ENCODE results near the gene FAM83E. TPM values are rescaled to one million over a fixed set of nuclear protein-coding genes. Genes with fewer than 3 reads are reported as not detected.

Gene FAM83E
- total RNA-seq, 2 experiments from 2014 or later: 3.8 to 4.7 TPM

DNA sequence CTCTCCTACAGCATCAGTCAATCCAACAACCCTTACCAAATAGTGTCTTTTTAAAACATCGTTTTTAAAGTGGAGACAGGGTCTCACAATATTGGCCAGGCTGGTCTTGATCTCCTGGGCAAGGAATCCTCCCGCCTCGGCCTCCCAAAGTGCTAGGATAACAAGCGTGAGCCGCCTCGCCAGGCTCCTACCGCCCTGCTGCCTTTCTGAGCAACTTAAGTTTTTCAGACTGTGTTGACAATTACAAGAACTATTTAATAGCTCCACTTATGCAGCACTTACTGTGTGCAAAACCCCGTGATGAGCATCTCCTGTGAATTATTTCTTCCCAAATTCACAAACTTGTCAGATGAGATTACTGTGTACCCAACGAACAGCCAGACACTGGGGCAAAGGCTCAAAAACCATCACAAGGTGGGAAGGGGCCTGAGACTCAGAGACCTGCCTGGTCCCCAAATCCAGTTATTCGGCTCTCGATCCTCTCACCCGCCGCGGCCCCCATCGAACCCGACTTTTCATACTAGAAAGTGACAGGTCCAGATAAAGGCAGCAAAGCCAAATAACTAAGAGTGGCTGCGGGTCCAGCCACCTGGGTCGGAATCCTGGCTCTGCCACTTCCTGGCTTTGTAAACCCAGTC, 3.5 kb upstream of the FAM83E start:
- peaks cover 60% of the 10 kb centered on the region for H3K36me3 Mint-ChIP-seq (ENCODE audit: low read depth)
- TF ChIP-seq, protein P1, sequence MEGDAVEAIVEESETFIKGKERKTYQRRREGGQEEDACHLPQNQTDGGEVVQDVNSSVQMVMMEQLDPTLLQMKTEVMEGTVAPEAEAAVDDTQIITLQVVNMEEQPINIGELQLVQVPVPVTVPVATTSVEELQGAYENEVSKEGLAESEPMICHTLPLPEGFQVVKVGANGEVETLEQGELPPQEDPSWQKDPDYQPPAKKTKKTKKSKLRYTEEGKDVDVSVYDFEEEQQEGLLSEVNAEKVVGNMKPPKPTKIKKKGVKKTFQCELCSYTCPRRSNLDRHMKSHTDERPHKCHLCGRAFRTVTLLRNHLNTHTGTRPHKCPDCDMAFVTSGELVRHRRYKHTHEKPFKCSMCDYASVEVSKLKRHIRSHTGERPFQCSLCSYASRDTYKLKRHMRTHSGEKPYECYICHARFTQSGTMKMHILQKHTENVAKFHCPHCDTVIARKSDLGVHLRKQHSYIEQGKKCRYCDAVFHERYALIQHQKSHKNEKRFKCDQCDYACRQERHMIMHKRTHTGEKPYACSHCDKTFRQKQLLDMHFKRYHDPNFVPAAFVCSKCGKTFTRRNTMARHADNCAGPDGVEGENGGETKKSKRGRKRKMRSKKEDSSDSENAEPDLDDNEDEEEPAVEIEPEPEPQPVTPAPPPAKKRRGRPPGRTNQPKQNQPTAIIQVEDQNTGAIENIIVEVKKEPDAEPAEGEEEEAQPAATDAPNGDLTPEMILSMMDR (IDR thresholded peaks at IDR 0.05): no peak
- ChIA-PET POLR2A (interaction anchor here (1.0 to 10.8 kb wide), 17 partner anchors 11 to 289 kb away, joined by 3 to 154 read pairs (median 3); partner anchors contain the start of genes CA11, DBP, SPACA4 and SYNGR4), CTCF (interaction anchor here (0.6 to 3.6 kb wide), 4 partner anchors 10 to 129 kb away, joined by 3 to 14 read pairs (median 6); partner anchors contain the start of gene CA11)
- intact Hi-C loops (cut with micrococcal nuclease): no loop called here
- no peak for DNase-seq
- peak overlapping the region; percentile 100 for H3K27ac Mint-ChIP-seq
- peaks cover 32% of the 10 kb centered on the region for H3K4me1 Mint-ChIP-seq (ENCODE audit: low read depth)
- H3K9me3 Mint-ChIP-seq: no peaks in the 10 kb centered on the region
- peak overlapping the region; percentile 93 for H3K4me3 Mint-ChIP-seq
- H3K27me3 Mint-ChIP-seq: no peaks in the 10 kb centered on the region
- ATAC-seq: no peak

DNA sequence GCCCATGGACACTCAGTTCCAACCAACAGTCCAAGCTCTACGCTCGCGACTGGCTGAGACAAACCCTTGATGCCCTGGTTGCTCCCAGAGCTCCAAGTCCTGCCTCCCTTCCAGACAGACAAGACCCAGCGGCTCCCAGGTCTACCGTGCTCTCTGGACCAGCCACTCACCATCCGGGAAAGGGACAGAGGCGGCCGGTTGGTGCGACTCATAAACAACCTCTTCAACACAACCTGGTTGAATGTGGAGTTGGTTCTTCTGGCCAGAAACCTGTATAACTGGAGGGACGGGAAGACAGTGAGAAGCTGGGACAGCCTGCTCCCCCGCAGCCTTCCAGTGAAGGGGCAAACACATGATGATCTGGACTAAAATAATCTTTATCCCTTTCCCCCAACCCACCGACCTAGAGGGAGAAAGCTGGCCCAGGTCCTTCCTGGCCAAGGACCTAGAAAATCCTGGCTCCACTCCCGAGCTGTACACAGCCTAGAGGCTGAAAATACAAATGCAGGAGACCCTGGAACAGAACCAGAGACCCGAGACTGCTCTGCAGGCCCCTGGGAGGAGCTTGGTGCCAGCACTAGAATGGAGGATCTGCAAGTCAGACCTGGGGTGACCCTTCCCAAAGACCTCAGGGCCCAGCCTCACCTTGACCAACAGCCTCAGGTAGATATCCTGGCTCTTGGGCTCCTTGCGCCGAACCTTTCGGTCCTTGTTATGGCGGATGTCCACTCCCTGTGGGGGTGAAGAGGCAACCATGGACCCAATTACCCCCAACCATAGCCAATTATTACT, 2.5 kb upstream of the FAM83E start:
- peak overlapping the region; percentile 93 for H3K4me3 Mint-ChIP-seq
- peak overlapping the region; percentile 100 for H3K27ac Mint-ChIP-seq
- intact Hi-C loops (cut with micrococcal nuclease): no loop called here
- DNase-seq (no peak), ATAC-seq (no peak)
- peaks cover 28% of the 10 kb centered on the region for H3K4me1 Mint-ChIP-seq (ENCODE audit: low read depth)
- no peaks in the 10 kb centered on the region for H3K27me3 Mint-ChIP-seq
- CTCF ChIA-PET: interaction anchor here (0.8 to 3.6 kb wide), 6 partner anchors 9 to 226 kb away, joined by 3 to 14 read pairs (median 4); partner anchors contain the start of genes CA11 and KDELR1
- POLR2A ChIA-PET: interaction anchor here (0.6 to 10.8 kb wide), 27 partner anchors 10 to 288 kb away, joined by 3 to 154 read pairs (median 3); partner anchors contain the start of genes CA11, DBP, SPACA4 and SYNGR4
- H3K36me3 Mint-ChIP-seq (ENCODE audit: low read depth): peaks cover 56% of the 10 kb centered on the region
- TF ChIP-seq, protein P1 (IDR thresholded peaks at IDR 0.05): no peak
- no peaks in the 10 kb centered on the region for H3K9me3 Mint-ChIP-seq

DNA sequence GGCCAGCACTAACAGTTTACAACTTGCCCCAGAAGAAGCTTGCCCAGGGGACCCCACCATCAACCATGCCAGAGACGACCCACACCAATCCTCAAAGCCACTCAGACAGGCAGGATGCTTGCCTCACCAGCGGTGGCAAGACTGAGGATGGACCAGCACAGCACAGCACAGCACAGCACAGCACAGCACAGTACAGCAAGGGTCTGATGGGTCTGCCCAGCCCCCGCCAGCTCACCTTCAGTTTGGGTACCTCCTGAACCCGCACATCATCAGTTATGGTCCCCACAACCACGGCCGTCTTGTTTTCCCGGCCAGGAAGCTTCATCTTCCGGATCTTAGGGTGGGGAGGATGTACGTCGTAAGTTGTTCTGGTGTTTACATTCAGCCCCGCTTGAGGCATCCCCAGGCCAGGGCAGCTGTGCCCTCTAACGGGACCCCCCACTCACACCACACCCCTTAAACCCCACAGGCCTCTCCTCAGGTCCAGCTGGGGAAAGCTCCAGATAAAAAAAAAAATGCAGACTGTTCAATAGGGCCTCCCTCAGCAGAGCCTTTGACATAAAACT, 1.7 kb upstream of the FAM83E start:
- no peak for ATAC-seq
- Mint-ChIP-seq H3K36me3 (ENCODE audit: low read depth) (peaks cover 51% of the 10 kb centered on the region), H3K4me1 (ENCODE audit: low read depth) (peaks cover 23% of the 10 kb centered on the region), H3K9me3 (no peaks in the 10 kb centered on the region), H3K27ac (peak overlapping the region; percentile 100), H3K4me3 (peak overlapping the region; percentile 93), H3K27me3 (no peaks in the 10 kb centered on the region)
- CTCF ChIA-PET: interaction anchor here (0.8 to 3.6 kb wide), 5 partner anchors 8 to 225 kb away, joined by 3 to 14 read pairs (median 4); partner anchors contain the start of genes CA11 and KDELR1
- POLR2A ChIA-PET: interaction anchor here (0.6 to 10.8 kb wide), 25 partner anchors 9 to 1188 kb away, joined by 3 to 154 read pairs (median 4); partner anchors contain the start of genes CA11, DBP, SPACA4 and SYNGR4
- TF ChIP-seq, protein P1 (IDR thresholded peaks at IDR 0.05): no peak
- intact Hi-C loops (cut with micrococcal nuclease): no loop called here
- DNase-seq: no peak

DNA sequence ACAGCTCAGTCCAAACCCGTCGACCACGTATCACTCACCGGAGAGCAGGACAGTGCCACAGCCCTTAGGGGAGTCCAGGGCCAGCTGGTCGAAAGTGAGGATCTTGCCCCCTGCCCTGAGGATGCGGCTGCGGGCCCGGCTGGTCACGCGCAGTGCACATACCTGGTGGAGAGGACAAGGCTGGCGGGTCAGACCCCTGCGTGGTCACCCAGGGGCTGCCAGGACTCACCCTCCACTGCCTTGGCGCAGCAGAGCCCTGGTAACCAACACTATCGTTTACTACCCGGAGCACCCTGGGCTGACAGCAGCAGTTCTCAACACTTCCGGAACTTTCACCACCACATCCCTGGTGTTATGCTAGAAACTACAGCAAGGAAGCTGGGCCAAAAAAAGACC, 1.2 kb upstream of the FAM83E start:
- TF ChIP-seq, protein P1 (IDR thresholded peaks at IDR 0.05): no peak
- DNase-seq (no peak), ATAC-seq (no peak)
- Mint-ChIP-seq H3K4me3 (peak overlapping the region; percentile 93), H3K27me3 (no peaks in the 10 kb centered on the region), H3K4me1 (ENCODE audit: low read depth) (peaks cover 20% of the 10 kb centered on the region), H3K36me3 (ENCODE audit: low read depth) (peaks cover 49% of the 10 kb centered on the region), H3K9me3 (no peaks in the 10 kb centered on the region), H3K27ac (peak overlapping the region; percentile 100)
- ChIA-PET POLR2A (interaction anchor here (0.6 to 10.8 kb wide), 18 partner anchors 8 to 1189 kb away, joined by 3 to 154 read pairs (median 4); partner anchors contain the start of genes CA11, DBP and SPACA4), CTCF (interaction anchor here (0.8 to 3.6 kb wide), 3 partner anchors 8 to 126 kb away, joined by 3 to 14 read pairs (median 5); partner anchors contain the start of gene CA11)
- intact Hi-C loops (cut with micrococcal nuclease): no loop called here

Data from activated CD8-positive, alpha-beta T cell treated with anti-CD3 and anti-CD28 coated beads for 36 hours (primary cell).